Measurements from ENCODE around the gene PPDPF. TPM values are rescaled to one million over a fixed set of nuclear protein-coding genes. Genes with fewer than 3 reads are reported as not detected.

The PPDPF gene
- polyA plus RNA-seq, 1 donor, result 234 TPM

DNA sequence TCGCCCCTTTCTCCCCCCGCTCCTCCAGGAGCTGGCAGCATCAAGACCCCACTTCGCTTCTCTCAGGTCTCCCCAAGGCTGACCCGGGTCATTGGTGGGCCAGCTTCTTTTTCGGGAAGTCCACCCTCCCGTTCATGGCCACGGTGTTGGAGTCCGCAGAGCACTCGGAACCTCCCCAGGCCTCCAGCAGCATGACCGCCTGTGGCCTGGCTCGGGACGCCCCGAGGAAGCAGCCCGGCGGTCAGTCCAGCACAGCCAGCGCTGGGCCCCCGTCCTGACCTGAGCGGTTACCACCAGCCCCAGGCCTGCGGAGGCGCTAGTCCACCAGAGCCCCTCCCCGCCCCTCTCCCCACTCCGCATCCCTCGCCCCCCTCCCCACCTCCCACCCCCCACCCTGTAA, 1.0 kb downstream of the PPDPF start:
- whole genome bisulfite sequencing (ENCODE audit: insufficient coverage, low lambda C conversion rate), result no CpG with 5 or more reads among the region's 23 CpGs
- peaks cover 28% of the 10 kb centered on the region for H3K27me3 ChIP-seq (ENCODE audit: control insufficient read depth, insufficient read depth, low read length)
- DNase-seq, result no peak
- peak overlapping the region; percentile 67 for H3K4me3 ChIP-seq (ENCODE audit: low read length)
- peaks cover 11% of the 10 kb centered on the region for H3K4me1 ChIP-seq (ENCODE audit: control insufficient read depth, insufficient read depth, low read length)
- H3K27ac ChIP-seq (ENCODE audit: low read length), result no peak overlapping the region
- peaks cover 16% of the 10 kb centered on the region for H3K36me3 ChIP-seq (ENCODE audit: control insufficient read depth, insufficient read depth, low read length)
- peaks cover 13% of the 10 kb centered on the region for H3K9me3 ChIP-seq (ENCODE audit: control insufficient read depth, low read depth, low read length)

DNA sequence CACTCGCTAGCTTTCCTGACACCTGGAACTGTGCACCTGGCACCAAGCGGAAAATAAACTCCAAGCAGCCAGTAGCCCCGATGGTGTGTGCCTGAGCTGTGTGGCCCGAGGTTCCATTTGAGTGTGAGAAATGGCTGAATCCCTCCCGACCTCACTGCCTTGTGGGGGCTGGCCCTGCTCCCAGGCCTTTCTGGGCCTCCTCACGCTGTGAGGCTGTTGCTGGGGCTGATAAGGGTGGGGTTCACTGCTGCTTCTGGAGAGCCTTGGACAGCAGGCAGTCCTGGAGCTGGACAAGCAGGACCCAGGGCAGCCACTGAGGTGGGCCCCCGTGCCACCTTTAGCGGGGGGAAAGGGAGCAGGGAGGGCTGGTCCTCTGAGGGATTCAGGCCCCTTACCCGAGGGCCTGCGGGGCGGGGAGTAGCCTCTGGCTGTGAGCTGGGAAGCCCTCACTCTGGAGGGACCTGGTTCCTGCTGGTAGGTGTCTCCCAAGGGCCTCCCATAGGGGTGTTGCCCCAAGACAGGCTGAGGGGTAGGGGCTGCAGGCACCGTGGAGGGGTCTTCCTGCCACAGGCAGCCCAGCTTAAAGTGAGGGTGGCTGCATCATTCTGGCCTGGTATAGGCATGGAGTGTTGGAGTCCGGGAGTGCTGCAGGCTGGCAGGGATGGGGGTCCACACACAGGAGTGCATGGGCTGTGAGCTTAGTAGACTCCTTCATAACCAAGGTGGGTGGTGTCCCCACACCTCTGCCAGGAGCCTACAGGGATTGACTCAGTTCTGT, 1.7 kb downstream of the PPDPF start:
- Histone ChIP-seq H3K27me3 (ENCODE audit: control insufficient read depth, insufficient read depth, low read length) (peaks cover 26% of the 10 kb centered on the region), H3K9me3 (ENCODE audit: control insufficient read depth, low read depth, low read length) (peaks cover 13% of the 10 kb centered on the region), H3K36me3 (ENCODE audit: control insufficient read depth, insufficient read depth, low read length) (peaks cover 16% of the 10 kb centered on the region), H3K27ac (ENCODE audit: low read length) (no peak overlapping the region), H3K4me1 (ENCODE audit: control insufficient read depth, insufficient read depth, low read length) (peaks cover 11% of the 10 kb centered on the region), H3K4me3 (ENCODE audit: low read length) (no peak overlapping the region)
- WGBS (ENCODE audit: insufficient coverage, low lambda C conversion rate), result no CpG with 5 or more reads among the region's 13 CpGs
- DNase-seq, result no peak

DNA sequence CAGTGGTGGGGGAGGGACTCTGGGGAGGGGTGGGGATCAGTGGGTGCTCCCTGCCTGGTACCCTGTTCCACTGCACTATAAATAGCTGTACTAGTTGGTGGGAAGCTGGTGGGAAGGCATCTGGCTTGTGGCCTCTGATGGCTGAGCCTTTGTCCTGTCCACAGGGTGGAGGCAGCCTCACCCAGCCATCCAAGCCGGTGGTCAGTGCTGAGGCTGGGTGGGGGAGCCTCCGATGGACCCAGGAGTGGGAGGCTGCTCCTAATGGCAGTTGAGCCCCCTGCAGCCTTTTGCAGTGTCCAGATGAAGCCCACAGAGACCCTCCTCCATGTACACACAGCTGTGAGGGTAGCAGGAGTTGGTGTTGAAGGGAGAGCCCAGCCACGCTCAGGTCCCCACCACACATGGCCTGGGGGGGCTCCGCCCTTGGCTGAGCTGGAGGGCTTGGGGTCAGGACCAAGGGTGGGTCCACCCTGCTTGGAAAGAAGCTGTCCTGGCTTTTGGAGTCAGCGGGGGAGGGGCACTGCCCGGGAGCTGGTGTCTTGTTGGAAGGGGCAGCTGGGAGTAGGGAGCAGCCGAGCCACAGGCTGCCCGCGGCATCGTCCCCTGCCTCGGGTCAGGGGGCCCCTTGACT, 2.5 kb downstream of the PPDPF start:
- no peak for DNase-seq
- Histone ChIP-seq H3K9me3 (ENCODE audit: control insufficient read depth, low read depth, low read length) (peaks cover 13% of the 10 kb centered on the region), H3K36me3 (ENCODE audit: control insufficient read depth, insufficient read depth, low read length) (peaks cover 16% of the 10 kb centered on the region), H3K27me3 (ENCODE audit: control insufficient read depth, insufficient read depth, low read length) (peaks cover 19% of the 10 kb centered on the region), H3K4me1 (ENCODE audit: control insufficient read depth, insufficient read depth, low read length) (peaks cover 11% of the 10 kb centered on the region), H3K27ac (ENCODE audit: low read length) (no peak overlapping the region), H3K4me3 (ENCODE audit: low read length) (no peak overlapping the region)
- WGBS (ENCODE audit: insufficient coverage, low lambda C conversion rate), result no CpG with 5 or more reads among the region's 11 CpGs

DNA sequence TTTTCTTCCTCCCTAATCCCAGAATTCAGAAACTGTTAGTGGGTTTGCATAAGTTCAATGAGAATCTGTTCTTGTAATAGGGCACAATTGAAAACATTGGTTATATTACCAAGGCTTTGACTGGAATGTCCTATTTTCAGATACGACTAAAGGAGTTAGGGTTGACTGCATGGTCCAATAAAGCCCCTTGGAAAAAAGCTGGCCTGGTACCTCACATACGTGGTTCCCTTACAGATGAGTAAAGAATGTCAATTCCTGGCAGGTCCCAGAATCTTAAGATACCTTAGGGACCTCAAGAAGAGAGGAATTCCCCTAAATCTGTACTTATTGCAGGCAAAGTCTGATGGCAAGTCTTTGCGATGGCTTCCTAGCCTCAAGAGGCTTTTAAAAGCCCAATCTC, 4.6 kb downstream of the PPDPF start:
- H3K4me3 ChIP-seq (ENCODE audit: low read length), result no peak overlapping the region
- H3K27ac ChIP-seq (ENCODE audit: low read length), result no peak overlapping the region
- H3K4me1 ChIP-seq (ENCODE audit: control insufficient read depth, insufficient read depth, low read length), result peaks cover 4% of the 10 kb centered on the region
- DNase-seq, result no peak
- peaks cover 16% of the 10 kb centered on the region for H3K36me3 ChIP-seq (ENCODE audit: control insufficient read depth, insufficient read depth, low read length)
- no peaks in the 10 kb centered on the region for H3K27me3 ChIP-seq (ENCODE audit: control insufficient read depth, insufficient read depth, low read length)
- peaks cover 13% of the 10 kb centered on the region for H3K9me3 ChIP-seq (ENCODE audit: control insufficient read depth, low read depth, low read length)
- WGBS (ENCODE audit: insufficient coverage, low lambda C conversion rate), result no CpG with 5 or more reads among the region's 3 CpGs

DNA sequence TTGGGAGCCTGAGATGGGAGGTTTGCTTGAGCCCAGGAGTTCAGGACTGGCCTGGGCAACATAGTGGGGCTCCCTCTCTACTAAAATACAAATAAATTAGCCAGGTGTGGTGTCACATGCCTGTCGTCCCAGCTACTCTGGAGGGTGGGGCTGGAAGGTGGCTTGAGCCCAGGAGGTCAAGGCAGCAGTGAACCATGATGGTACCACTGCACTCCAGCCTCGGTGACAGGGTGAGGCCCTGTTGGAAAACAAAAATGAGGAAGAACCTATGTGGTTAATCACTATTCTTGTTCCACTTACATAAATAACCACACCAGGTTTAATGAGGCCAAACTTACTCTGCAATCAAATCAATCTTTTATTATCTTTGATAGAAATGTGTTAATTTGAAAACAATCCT, 5.4 kb downstream of the PPDPF start:
- WGBS (ENCODE audit: insufficient coverage, low lambda C conversion rate), result no CpG with 5 or more reads among the region's 2 CpGs
- no peak overlapping the region for H3K27ac ChIP-seq (ENCODE audit: low read length)
- H3K4me3 ChIP-seq (ENCODE audit: low read length), result no peak overlapping the region
- no peak for DNase-seq
- H3K27me3 ChIP-seq (ENCODE audit: control insufficient read depth, insufficient read depth, low read length), result no peaks in the 10 kb centered on the region
- peaks cover 13% of the 10 kb centered on the region for H3K9me3 ChIP-seq (ENCODE audit: control insufficient read depth, low read depth, low read length)
- H3K36me3 ChIP-seq (ENCODE audit: control insufficient read depth, insufficient read depth, low read length), result peaks cover 16% of the 10 kb centered on the region
- H3K4me1 ChIP-seq (ENCODE audit: control insufficient read depth, insufficient read depth, low read length), result peaks cover 9% of the 10 kb centered on the region

DNA sequence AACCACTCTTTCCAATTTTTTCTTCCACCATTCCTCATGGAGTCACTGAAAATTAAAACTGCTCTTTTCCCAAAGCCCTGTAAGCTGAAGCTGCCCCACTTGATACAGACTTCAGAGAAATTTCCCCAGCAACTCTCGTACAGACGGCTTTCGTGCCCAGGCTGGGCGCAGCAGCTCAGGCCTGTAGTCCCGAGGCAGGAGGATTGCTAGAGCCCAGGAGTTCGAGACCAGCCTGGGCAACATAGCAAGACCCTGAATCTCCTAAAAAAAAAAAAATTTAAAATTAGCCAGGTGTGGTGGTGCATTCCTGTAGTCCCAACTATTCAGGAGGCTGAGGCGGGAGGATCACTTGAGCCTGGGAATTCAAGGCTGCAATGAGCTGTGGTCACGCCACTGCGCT, 6.6 kb downstream of the PPDPF start:
- Histone ChIP-seq H3K27me3 (ENCODE audit: control insufficient read depth, insufficient read depth, low read length) (no peaks in the 10 kb centered on the region), H3K9me3 (ENCODE audit: control insufficient read depth, low read depth, low read length) (peaks cover 13% of the 10 kb centered on the region), H3K36me3 (ENCODE audit: control insufficient read depth, insufficient read depth, low read length) (peaks cover 13% of the 10 kb centered on the region), H3K27ac (ENCODE audit: low read length) (no peak overlapping the region), H3K4me1 (ENCODE audit: control insufficient read depth, insufficient read depth, low read length) (peaks cover 7% of the 10 kb centered on the region), H3K4me3 (ENCODE audit: low read length) (no peak overlapping the region)
- whole genome bisulfite sequencing (ENCODE audit: insufficient coverage, low lambda C conversion rate), result no CpG with 5 or more reads among the region's 9 CpGs
- no peak for DNase-seq

DNA sequence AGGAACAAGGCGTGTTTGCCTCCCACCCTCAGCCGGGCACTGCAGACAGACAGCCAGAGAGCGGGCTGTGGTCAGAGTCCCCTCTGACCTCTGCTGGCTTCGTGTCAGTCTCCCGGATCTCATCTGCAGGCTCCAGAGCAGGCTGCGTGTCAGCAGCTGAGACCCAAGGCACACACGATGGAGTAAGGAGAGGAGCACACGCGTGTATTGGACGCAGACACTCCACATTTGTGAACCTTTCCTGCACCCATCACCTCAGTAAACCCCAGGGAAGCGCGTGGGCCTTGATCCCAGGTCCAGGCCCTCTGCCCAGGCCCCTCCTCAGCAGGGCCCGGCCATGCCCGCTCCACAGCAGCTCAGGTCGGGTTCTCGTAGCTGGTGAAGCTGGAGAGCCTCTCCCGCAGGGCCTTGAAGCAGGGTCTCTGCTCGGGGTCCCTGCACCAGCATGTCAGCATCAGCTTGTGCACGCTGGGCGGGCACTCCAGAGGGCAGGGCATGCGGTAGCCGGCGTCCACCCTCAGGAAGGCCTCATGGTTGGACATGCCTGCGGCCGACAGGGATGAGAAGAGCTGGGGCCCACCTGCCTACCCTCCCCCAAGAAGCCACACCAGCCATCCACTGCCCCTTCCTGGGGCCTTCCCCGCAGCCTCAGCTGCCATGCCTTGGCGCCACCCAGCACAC, 8.8 kb downstream of the PPDPF start:
- Histone ChIP-seq H3K36me3 (ENCODE audit: control insufficient read depth, insufficient read depth, low read length) (no peaks in the 10 kb centered on the region), H3K27me3 (ENCODE audit: control insufficient read depth, insufficient read depth, low read length) (peaks cover 5% of the 10 kb centered on the region), H3K4me1 (ENCODE audit: control insufficient read depth, insufficient read depth, low read length) (peaks cover 9% of the 10 kb centered on the region), H3K9me3 (ENCODE audit: control insufficient read depth, low read depth, low read length) (no peaks in the 10 kb centered on the region), H3K4me3 (ENCODE audit: low read length) (no peak overlapping the region), H3K27ac (ENCODE audit: low read length) (no peak overlapping the region)
- DNase-seq, result no peak
- WGBS (ENCODE audit: insufficient coverage, low lambda C conversion rate), result no CpG with 5 or more reads among the region's 27 CpGs

DNA sequence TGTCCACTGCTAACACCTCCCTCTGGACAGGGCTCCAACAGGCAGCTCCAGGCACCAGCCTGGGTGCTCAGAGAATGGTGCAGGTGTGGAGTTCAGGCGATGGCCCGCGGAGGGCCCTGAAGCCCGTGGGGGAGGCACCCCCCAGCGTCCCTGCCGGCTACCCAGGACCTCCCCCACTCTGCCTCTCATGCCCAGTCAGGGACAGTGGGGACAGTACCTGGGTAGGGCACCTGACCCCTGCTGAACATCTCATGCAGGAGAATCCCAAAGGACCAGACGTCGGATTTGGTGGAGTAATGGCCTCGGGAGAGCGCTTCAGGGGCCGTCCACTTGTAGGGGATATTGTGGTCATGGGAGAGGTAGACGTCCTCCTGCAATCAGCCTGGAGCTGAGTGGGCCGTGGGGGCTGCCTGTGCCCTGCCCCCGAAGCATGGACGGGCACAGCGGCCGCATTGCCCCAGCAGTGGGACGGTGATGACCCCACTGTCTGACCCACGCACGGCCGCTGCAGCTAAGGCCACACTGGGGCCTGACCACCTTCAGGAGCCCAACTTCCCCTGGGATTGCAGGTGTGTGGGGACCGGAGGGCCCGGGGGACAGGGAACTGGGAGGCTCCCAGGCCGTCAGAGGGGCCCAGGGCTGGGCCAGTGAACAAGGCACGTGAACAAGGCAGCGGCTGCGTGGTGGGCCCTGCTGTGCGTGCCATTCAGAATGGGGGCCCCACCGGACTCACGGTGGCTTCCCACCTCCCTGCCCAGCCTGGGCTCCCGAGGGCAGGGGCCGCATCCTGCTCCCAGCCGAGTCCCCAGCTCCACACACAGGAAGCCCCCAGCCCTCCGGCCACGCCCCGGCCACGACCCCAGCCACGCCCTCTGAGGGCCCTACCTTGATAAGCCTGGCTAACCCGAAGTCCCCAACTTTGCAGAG, 9.6 kb downstream of the PPDPF start:
- Histone ChIP-seq H3K9me3 (ENCODE audit: control insufficient read depth, low read depth, low read length) (peaks cover 3% of the 10 kb centered on the region), H3K4me1 (ENCODE audit: control insufficient read depth, insufficient read depth, low read length) (peaks cover 17% of the 10 kb centered on the region), H3K27me3 (ENCODE audit: control insufficient read depth, insufficient read depth, low read length) (peaks cover 7% of the 10 kb centered on the region), H3K4me3 (ENCODE audit: low read length) (no peak overlapping the region), H3K36me3 (ENCODE audit: control insufficient read depth, insufficient read depth, low read length) (no peaks in the 10 kb centered on the region), H3K27ac (ENCODE audit: low read length) (no peak overlapping the region)
- no CpG with 5 or more reads among the region's 39 CpGs for WGBS (ENCODE audit: insufficient coverage, low lambda C conversion rate)
- no peak for DNase-seq

DNA sequence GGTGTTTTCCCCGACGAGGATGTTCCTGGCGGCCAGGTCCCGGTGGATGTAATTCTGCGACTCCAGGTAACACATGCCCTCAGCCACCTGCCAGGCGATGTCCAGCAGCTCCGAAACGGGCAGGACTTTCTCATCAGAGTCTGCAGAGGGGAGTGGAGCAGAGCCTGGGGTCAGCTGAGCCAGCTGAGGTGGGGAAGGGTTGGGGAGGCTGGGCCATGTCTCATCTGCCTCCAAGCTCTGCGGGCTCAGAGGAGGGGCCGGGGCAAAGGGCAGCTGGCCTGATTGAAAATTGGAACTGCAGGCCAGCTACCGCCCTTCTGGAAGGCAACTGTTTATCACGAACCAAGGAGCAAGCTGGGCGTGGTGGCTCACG, 10.2 kb downstream of the PPDPF start:
- H3K36me3 ChIP-seq (ENCODE audit: control insufficient read depth, insufficient read depth, low read length), result no peaks in the 10 kb centered on the region
- WGBS (ENCODE audit: insufficient coverage, low lambda C conversion rate), result no CpG with 5 or more reads among the region's 14 CpGs
- H3K9me3 ChIP-seq (ENCODE audit: control insufficient read depth, low read depth, low read length), result peaks cover 3% of the 10 kb centered on the region
- H3K27ac ChIP-seq (ENCODE audit: low read length), result no peak overlapping the region
- H3K4me1 ChIP-seq (ENCODE audit: control insufficient read depth, insufficient read depth, low read length), result peaks cover 20% of the 10 kb centered on the region
- DNase-seq, result peak; percentile 54 to 76
- H3K4me3 ChIP-seq (ENCODE audit: low read length), result no peak overlapping the region
- peaks cover 7% of the 10 kb centered on the region for H3K27me3 ChIP-seq (ENCODE audit: control insufficient read depth, insufficient read depth, low read length)

All from large intestine (tissue), 3 donors.